Measurements from ENCODE around the gene SEMA4C.
A peak's percentile ranks its signal among the peaks of the same experiment; 100 is the strongest.

Gene SEMA4C

GRCh38 chr2:96912346-96913116 lies 42.7 kb upstream of the SEMA4C start:
- Histone ChIP-seq H3K9me3 (ENCODE audit: control insufficient read depth in 2 of 2, low read length in 2 of 2) (no peaks in the 10 kb centered on the region), H3K4me3 (ENCODE audit: low read length in 2 of 2) (no peak overlapping the region), H3K36me3 (ENCODE audit: control insufficient read depth in 2 of 2, insufficient read depth in 2 of 2, low read length in 2 of 2) (no peaks in the 10 kb centered on the region), H3K9ac (ENCODE audit: low read depth in 1 of 2, low read length in 2 of 2) (no peak overlapping the region), H3K4me1 (ENCODE audit: control insufficient read depth in 2 of 2, insufficient read depth in 2 of 2, low read length in 2 of 2) (peaks cover 12 to 19% of the 10 kb centered on the region in 2 donors), H3K27me3 (ENCODE audit: control insufficient read depth in 2 of 2, insufficient read depth in 2 of 2, low read length in 2 of 2) (peaks cover 0 to 3% of the 10 kb centered on the region in 2 donors), H3K27ac (ENCODE audit: low read depth in 2 of 2, low read length in 2 of 2) (no peak overlapping the region)

- H3K4me1 ChIP-seq (ENCODE audit: control insufficient read depth in 2 of 2, insufficient read depth in 2 of 2, low read length in 2 of 2) = peaks cover 13 to 19% of the 10 kb centered on the region in 2 donors
- H3K27ac ChIP-seq (ENCODE audit: low read depth in 2 of 2, low read length in 2 of 2) = no peak overlapping the region
- no peak overlapping the region for H3K9ac ChIP-seq (ENCODE audit: low read depth in 1 of 2, low read length in 2 of 2)
- no peaks in the 10 kb centered on the region for H3K9me3 ChIP-seq (ENCODE audit: control insufficient read depth in 2 of 2, low read length in 2 of 2)
- no peaks in the 10 kb centered on the region for H3K36me3 ChIP-seq (ENCODE audit: control insufficient read depth in 2 of 2, insufficient read depth in 2 of 2, low read length in 2 of 2)
- H3K27me3 ChIP-seq (ENCODE audit: control insufficient read depth in 2 of 2, insufficient read depth in 2 of 2, low read length in 2 of 2) = peaks cover 0 to 3% of the 10 kb centered on the region in 2 donors
- no peak overlapping the region for H3K4me3 ChIP-seq (ENCODE audit: low read length in 2 of 2)
Measured at GRCh38 chr2:96909611-96910021, 39.7 kb upstream of the SEMA4C start.

- Histone ChIP-seq H3K27me3 (ENCODE audit: control insufficient read depth in 2 of 2, insufficient read depth in 2 of 2, low read length in 2 of 2) (no peaks in the 10 kb centered on the region), H3K27ac (ENCODE audit: low read depth in 2 of 2, low read length in 2 of 2) (peak overlapping the region; percentile 73 to 78), H3K36me3 (ENCODE audit: control insufficient read depth in 2 of 2, insufficient read depth in 2 of 2, low read length in 2 of 2) (no peaks in the 10 kb centered on the region), H3K9me3 (ENCODE audit: control insufficient read depth in 2 of 2, low read length in 2 of 2) (no peaks in the 10 kb centered on the region), H3K4me1 (ENCODE audit: control insufficient read depth in 2 of 2, insufficient read depth in 2 of 2, low read length in 2 of 2) (peaks cover 11 to 14% of the 10 kb centered on the region in 2 donors), H3K4me3 (ENCODE audit: low read length in 2 of 2) (no peak overlapping the region), H3K9ac (ENCODE audit: low read depth in 1 of 2, low read length in 2 of 2) (peak overlapping the region in 1 of 2 donors; percentile 14)
Measured at GRCh38 chr2:96907115-96908041, 37.5 kb upstream of the SEMA4C start.

GRCh38 chr2:96906729-96907114 lies 36.8 kb upstream of the SEMA4C start:
- Histone ChIP-seq H3K9ac (ENCODE audit: low read depth in 1 of 2, low read length in 2 of 2) (peak overlapping the region in 1 of 2 donors; percentile 14), H3K36me3 (ENCODE audit: control insufficient read depth in 2 of 2, insufficient read depth in 2 of 2, low read length in 2 of 2) (no peaks in the 10 kb centered on the region), H3K27me3 (ENCODE audit: control insufficient read depth in 2 of 2, insufficient read depth in 2 of 2, low read length in 2 of 2) (no peaks in the 10 kb centered on the region), H3K4me1 (ENCODE audit: control insufficient read depth in 2 of 2, insufficient read depth in 2 of 2, low read length in 2 of 2) (peaks cover 11 to 14% of the 10 kb centered on the region in 2 donors), H3K27ac (ENCODE audit: low read depth in 2 of 2, low read length in 2 of 2) (peak overlapping the region; percentile 73 to 78), H3K9me3 (ENCODE audit: control insufficient read depth in 2 of 2, low read length in 2 of 2) (no peaks in the 10 kb centered on the region), H3K4me3 (ENCODE audit: low read length in 2 of 2) (no peak overlapping the region)

GRCh38 chr2:96903815-96904214 lies 33.9 kb upstream of the SEMA4C start:
- no peaks in the 10 kb centered on the region for H3K9me3 ChIP-seq (ENCODE audit: control insufficient read depth in 2 of 2, low read length in 2 of 2)
- H3K36me3 ChIP-seq (ENCODE audit: control insufficient read depth in 2 of 2, insufficient read depth in 2 of 2, low read length in 2 of 2) = no peaks in the 10 kb centered on the region
- no peaks in the 10 kb centered on the region for H3K27me3 ChIP-seq (ENCODE audit: control insufficient read depth in 2 of 2, insufficient read depth in 2 of 2, low read length in 2 of 2)
- H3K4me3 ChIP-seq (ENCODE audit: low read length in 2 of 2) = no peak overlapping the region
- no peak overlapping the region for H3K9ac ChIP-seq (ENCODE audit: low read depth in 1 of 2, low read length in 2 of 2)
- H3K4me1 ChIP-seq (ENCODE audit: control insufficient read depth in 2 of 2, insufficient read depth in 2 of 2, low read length in 2 of 2) = peaks cover 11 to 14% of the 10 kb centered on the region in 2 donors
- H3K27ac ChIP-seq (ENCODE audit: low read depth in 2 of 2, low read length in 2 of 2) = peak overlapping the region in 1 of 2 donors; percentile 13

GRCh38 chr2:96903318-96903717 lies 33.4 kb upstream of the SEMA4C start:
- no peaks in the 10 kb centered on the region for H3K27me3 ChIP-seq (ENCODE audit: control insufficient read depth in 2 of 2, insufficient read depth in 2 of 2, low read length in 2 of 2)
- H3K27ac ChIP-seq (ENCODE audit: low read depth in 2 of 2, low read length in 2 of 2) = peak overlapping the region in 1 of 2 donors; percentile 13
- no peaks in the 10 kb centered on the region for H3K36me3 ChIP-seq (ENCODE audit: control insufficient read depth in 2 of 2, insufficient read depth in 2 of 2, low read length in 2 of 2)
- H3K9me3 ChIP-seq (ENCODE audit: control insufficient read depth in 2 of 2, low read length in 2 of 2) = no peaks in the 10 kb centered on the region
- H3K9ac ChIP-seq (ENCODE audit: low read depth in 1 of 2, low read length in 2 of 2) = no peak overlapping the region
- H3K4me3 ChIP-seq (ENCODE audit: low read length in 2 of 2) = no peak overlapping the region
- H3K4me1 ChIP-seq (ENCODE audit: control insufficient read depth in 2 of 2, insufficient read depth in 2 of 2, low read length in 2 of 2) = peaks cover 10 to 14% of the 10 kb centered on the region in 2 donors

GRCh38 chr2:96900237-96900636 lies 30.4 kb upstream of the SEMA4C start:
- H3K9me3 ChIP-seq (ENCODE audit: control insufficient read depth in 2 of 2, low read length in 2 of 2) = no peaks in the 10 kb centered on the region
- no peak overlapping the region for H3K9ac ChIP-seq (ENCODE audit: low read depth in 1 of 2, low read length in 2 of 2)
- no peak overlapping the region for H3K27ac ChIP-seq (ENCODE audit: low read depth in 2 of 2, low read length in 2 of 2)
- peaks cover 14 to 17% of the 10 kb centered on the region in 2 donors for H3K4me1 ChIP-seq (ENCODE audit: control insufficient read depth in 2 of 2, insufficient read depth in 2 of 2, low read length in 2 of 2)
- no peak overlapping the region for H3K4me3 ChIP-seq (ENCODE audit: low read length in 2 of 2)
- H3K27me3 ChIP-seq (ENCODE audit: control insufficient read depth in 2 of 2, insufficient read depth in 2 of 2, low read length in 2 of 2) = no peaks in the 10 kb centered on the region
- H3K36me3 ChIP-seq (ENCODE audit: control insufficient read depth in 2 of 2, insufficient read depth in 2 of 2, low read length in 2 of 2) = no peaks in the 10 kb centered on the region

GRCh38 chr2:96899413-96899741 lies 29.5 kb upstream of the SEMA4C start:
- no peak overlapping the region for H3K9ac ChIP-seq (ENCODE audit: low read depth in 1 of 2, low read length in 2 of 2)
- no peaks in the 10 kb centered on the region for H3K9me3 ChIP-seq (ENCODE audit: control insufficient read depth in 2 of 2, low read length in 2 of 2)
- H3K27ac ChIP-seq (ENCODE audit: low read depth in 2 of 2, low read length in 2 of 2) = no peak overlapping the region
- no peaks in the 10 kb centered on the region for H3K27me3 ChIP-seq (ENCODE audit: control insufficient read depth in 2 of 2, insufficient read depth in 2 of 2, low read length in 2 of 2)
- peaks cover 14 to 18% of the 10 kb centered on the region in 2 donors for H3K4me1 ChIP-seq (ENCODE audit: control insufficient read depth in 2 of 2, insufficient read depth in 2 of 2, low read length in 2 of 2)
- H3K4me3 ChIP-seq (ENCODE audit: low read length in 2 of 2) = no peak overlapping the region
- H3K36me3 ChIP-seq (ENCODE audit: control insufficient read depth in 2 of 2, insufficient read depth in 2 of 2, low read length in 2 of 2) = no peaks in the 10 kb centered on the region

GRCh38 chr2:96898641-96899412 lies 28.9 kb upstream of the SEMA4C start:
- Histone ChIP-seq H3K27ac (ENCODE audit: low read depth in 2 of 2, low read length in 2 of 2) (no peak overlapping the region), H3K4me3 (ENCODE audit: low read length in 2 of 2) (no peak overlapping the region), H3K9ac (ENCODE audit: low read depth in 1 of 2, low read length in 2 of 2) (no peak overlapping the region), H3K36me3 (ENCODE audit: control insufficient read depth in 2 of 2, insufficient read depth in 2 of 2, low read length in 2 of 2) (no peaks in the 10 kb centered on the region), H3K4me1 (ENCODE audit: control insufficient read depth in 2 of 2, insufficient read depth in 2 of 2, low read length in 2 of 2) (peaks cover 14 to 18% of the 10 kb centered on the region in 2 donors), H3K27me3 (ENCODE audit: control insufficient read depth in 2 of 2, insufficient read depth in 2 of 2, low read length in 2 of 2) (no peaks in the 10 kb centered on the region), H3K9me3 (ENCODE audit: control insufficient read depth in 2 of 2, low read length in 2 of 2) (no peaks in the 10 kb centered on the region)
